ENCODE data around the gene GOLGA6L26.
A peak's percentile ranks its signal among the peaks of the same experiment; 100 is the strongest.
"Not testable (repeated sequence)": the region's sequence is repeated elsewhere in the genome, so short reads cannot be mapped to it uniquely, and the experiment has no call there.

The GOLGA6L26 gene

GRCh38 chr15:23304267-23304666, 29.7 kb downstream of the GOLGA6L26 start:
- Mint-ChIP-seq H3K4me3 (peak overlapping the region; percentile 88), H3K4me1 (ENCODE audit: low read depth) (peaks cover 17% of the 10 kb centered on the region), H3K27ac (peak overlapping the region; percentile 61)
- not testable (repeated sequence) for H3K9me3 Mint-ChIP-seq (ENCODE audit: low read depth); H3K36me3 Mint-ChIP-seq; H3K27me3 Mint-ChIP-seq

- peak overlapping the region; percentile 88 for H3K4me3 Mint-ChIP-seq
- H3K36me3 Mint-ChIP-seq; H3K9me3 Mint-ChIP-seq (ENCODE audit: low read depth); H3K27me3 Mint-ChIP-seq: not testable (repeated sequence)
- H3K27ac Mint-ChIP-seq: peak overlapping the region; percentile 61
- peaks cover 17% of the 10 kb centered on the region for H3K4me1 Mint-ChIP-seq (ENCODE audit: low read depth)
Measured at GRCh38 chr15:23303654-23304053, 30.3 kb downstream of the GOLGA6L26 start.

GRCh38 chr15:23303246-23303645, 30.8 kb downstream of the GOLGA6L26 start:
- H3K4me1 Mint-ChIP-seq (ENCODE audit: low read depth): peaks cover 17% of the 10 kb centered on the region
- not testable (repeated sequence) for H3K4me3 Mint-ChIP-seq; H3K27me3 Mint-ChIP-seq; H3K36me3 Mint-ChIP-seq; H3K27ac Mint-ChIP-seq; H3K9me3 Mint-ChIP-seq (ENCODE audit: low read depth)
